Measurements from ENCODE around the gene FOSB.

FOSB gene

GRCh38 chr19:45524575-45525129 lies 56.9 kb downstream of the FOSB start:
- no peak for DNase-seq (ENCODE audit: low read depth)

Data from stromal cell of bone marrow (primary cell).